OCI-LY7 (cell line): Measurements from ENCODE around the gene GPR146.

Experiments used
- CTCF ChIP-seq: fragments of 200-600 bp; sonication (generic); conservative IDR thresholded peaks from 2 replicates; pipeline ENCODE4 v1.5.1; 2014; ENCODE audit warnings: mild to moderate bottlenecking, antibody characterized with exemption, low read length, moderate library complexity, mixed read lengths
- EZH2phosphoT487 ChIP-seq: fragments of 200-600 bp; sonication (generic); IDR thresholded peaks from 2 replicates; pipeline ENCODE4 v1.6.1; 2018; ENCODE audit warnings: low read depth, borderline replicate concordance, mild to moderate bottlenecking, mixed run types, antibody characterized with exemption, low read length, moderate library complexity, mixed read lengths

- TF ChIP-seq CTCF, result no peak
- TF ChIP-seq EZH2phosphoT487, result no peak
These were observed 49.7 kb downstream of the GPR146 start for GRCh38 chr7:1093916-1094508.
